Germinal center (tissue), 1 donor: ENCODE results near the gene ASB10.

Experiments used
- DNase-seq: peaks from one replicate; pipeline ENCODE4 v3.0.0; 2012; ENCODE audit warnings: mixed read lengths, low spot score

The ASB10 gene

DNA sequence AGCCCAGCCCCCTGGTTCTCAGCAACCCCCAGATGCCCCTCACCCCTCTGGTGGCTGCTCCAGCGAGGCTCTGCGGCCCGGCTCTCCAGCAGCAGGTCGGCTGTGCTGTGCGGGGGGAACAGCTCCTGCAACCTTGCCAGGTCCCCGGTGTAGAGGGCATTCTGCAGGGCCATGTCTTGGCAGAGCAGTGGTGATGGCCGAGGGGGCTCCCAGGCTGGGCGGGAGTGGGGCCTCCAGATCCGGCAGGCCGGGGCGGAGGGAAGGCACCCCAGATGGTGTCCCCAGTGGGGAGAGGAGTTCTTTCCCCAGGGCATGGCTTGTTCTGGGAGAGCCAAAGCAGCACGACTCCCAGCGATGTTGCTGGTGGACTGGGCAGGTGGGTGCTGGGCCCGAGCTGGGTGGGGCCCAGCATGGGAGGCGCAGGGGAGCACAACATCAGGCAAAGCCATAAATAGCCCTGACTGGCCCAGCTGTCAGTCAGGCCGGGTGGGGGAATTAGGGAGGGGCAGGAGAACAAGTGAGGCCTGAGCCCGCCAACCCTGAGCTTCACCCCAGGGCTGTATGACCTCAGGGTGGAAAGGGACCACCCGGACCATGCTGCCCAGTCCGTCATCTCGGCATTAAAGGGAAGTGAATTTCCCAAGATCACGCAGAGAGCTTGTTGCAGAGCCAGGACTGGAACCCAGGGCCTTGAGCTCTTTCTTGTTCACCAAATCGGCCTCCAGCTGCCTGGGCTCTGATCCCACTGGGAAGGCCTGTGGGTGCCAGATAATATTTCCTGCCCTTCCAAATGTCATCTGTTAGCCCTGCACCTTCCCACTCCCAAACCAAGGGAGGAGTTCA is 580 bp upstream of the ASB10 start:
- DNase-seq = no peak

DNA sequence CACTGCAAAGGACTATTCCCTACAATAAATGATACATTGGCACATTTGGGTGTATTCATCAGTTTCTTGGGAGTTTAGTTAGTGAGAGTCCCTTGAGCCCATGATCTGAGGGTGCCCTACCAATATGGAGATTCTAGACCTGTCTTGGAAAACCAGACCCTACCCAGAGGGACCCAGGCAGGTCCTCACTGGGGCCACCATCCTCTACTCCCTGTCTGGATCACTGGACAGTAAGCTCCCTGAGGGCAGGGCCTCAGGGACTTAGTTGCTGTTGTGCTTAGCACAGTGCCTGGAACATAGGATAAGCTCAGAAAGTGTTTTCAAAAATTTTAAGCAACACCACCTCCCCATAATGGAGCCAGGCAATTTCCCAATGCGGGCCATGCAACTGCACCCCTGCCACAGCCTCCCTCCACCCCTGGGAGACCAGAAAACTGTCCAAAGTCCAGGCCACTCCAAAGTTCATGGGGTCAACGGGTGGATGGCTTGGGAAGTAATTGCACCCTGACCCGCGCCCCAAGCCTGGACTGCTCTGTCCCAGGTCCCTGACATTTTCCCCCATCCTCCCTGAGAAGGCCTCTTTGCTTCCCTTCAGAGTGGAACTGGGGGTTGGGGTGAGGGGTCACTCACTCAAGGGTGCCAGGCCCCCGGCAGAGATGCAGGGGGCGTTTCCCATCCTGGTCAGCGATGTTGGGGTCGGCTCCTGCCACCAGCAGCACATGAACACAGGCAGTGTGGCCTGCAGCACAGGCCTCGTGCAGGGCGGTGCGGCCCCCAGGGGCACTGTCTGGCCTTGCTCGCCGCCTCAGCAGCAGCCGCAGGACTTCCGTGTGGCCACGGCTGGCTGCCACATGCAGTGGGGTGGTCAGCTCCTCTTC is 1.0 kb downstream of the ASB10 start:
- DNase-seq = no peak

DNA sequence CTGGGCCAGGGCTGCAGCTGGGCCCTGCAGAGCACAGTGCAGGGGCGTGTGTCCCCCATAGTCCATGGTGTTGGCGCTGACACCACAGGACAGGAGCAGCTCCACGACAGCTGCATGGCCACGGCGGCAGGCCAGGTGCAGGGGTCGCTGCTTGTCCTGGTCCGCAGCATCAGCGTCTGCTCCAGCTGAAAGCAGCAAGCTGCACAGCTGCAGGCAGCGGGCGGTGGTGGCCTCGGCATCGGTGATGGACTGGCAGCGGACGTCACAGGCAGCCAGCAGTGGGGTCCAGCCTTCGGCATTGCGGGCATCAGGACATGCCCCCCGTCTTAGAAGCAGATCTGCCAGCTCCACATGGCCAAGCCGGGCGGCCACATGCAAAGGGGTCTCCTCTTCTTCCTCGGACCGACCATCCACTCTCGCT is 6.0 kb downstream of the ASB10 start:
- DNase-seq = no peak

DNA sequence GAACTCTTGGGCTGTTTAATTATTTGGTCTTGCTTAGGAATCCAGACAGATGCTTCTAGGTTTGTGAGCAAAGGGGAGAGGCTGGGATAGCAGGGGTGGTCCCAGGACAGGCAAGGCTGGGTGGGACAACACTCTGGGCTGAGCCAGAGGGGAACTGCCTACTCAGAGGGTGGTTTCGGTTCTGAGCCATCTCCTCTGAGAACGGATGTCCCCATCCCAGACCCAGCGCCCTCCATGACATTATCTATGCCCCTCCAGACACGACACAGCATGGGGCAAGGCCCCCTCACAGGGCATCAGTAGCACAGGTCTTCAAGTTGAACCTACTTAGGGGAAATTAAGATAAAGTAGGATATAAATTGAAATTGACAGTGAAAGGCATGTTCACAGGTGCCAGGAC is 7.1 kb downstream of the ASB10 start:
- no peak for DNase-seq

DNA sequence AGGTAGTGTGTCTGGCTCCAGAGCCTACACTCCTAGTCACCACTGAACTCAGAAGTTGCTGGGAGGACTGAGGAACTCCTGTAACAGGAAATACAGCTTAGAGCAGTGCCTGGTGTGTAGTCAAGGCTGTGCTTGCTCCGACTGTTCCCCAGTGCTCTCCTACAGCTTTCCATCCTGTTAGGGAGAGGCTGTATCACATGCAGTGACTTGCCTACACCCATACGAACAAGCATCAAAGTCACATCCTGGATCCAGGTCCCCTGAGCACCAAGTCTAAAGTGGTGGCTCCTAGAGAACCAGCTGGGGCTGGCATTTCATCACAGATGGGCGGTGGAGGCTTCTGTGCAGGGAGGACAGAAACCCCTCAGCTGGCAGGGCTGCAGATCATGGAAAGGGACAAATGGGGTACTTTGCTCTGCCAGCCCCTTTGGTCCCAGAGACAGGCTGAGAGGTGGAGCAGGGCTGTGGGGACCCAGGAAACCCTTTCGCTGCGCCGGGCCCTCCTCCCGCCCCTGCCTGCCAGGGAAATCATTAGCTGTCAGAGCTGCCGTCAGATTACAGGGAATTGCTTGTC is 7.7 kb downstream of the ASB10 start:
- no peak for DNase-seq

DNA sequence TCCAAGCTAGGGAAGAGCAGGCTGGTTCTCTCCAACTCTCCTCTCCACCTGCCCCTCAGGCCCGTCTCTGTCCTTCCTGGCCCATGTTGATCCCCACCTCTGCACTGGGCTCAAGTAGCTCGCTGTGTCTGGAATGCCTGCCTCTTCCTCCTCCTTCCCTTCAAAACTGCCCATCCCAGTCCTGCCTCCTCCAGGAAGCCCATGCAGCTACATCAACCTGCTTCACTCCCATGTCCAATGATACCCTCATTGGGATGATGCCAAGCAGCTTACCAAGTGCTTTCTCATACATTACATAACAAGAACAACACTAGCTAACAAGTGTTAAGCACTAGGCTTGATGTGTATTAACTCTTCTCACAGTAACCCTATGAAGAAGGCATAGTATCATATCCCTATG is 8.2 kb downstream of the ASB10 start:
- DNase-seq = no peak

DNA sequence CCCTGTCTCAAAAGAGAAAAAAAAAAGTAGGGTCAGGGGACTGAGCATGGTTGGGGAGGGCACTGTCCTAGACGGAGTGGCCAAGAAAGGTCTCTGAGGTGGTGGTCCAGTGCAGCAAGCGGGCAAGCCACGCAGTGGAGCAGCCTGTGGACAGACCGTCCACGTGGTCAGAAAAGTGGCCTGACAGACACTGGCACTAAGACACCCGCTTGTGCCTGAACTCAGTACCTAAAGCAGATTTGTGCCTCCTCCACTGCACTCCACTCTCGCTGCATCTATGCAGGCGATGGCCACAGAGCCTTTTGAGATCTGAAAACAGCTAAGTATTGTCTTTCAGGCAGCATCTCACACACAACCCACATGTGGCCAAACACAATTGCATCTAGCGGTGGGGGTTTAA is 8.8 kb downstream of the ASB10 start:
- no peak for DNase-seq

DNA sequence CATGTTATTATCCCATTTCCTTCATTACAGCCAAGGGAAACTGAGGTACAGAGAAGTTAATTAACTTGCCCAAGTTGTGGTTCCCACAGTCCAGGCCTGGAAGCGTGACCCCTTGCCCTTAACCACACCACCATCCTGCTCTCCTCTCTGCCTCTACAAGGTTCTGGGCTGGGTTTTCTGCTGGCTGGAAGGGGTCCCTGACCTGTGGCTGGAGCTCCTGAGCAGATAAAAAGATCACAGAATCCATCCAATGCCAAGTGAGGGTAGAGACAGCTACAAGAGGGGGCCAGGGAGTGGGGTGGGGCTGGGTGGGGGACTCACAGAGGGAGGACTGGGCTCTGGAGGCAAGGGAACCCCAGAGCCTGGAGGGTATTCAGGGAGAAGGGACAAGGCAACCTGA is 9.7 kb downstream of the ASB10 start:
- no peak for DNase-seq

DNA sequence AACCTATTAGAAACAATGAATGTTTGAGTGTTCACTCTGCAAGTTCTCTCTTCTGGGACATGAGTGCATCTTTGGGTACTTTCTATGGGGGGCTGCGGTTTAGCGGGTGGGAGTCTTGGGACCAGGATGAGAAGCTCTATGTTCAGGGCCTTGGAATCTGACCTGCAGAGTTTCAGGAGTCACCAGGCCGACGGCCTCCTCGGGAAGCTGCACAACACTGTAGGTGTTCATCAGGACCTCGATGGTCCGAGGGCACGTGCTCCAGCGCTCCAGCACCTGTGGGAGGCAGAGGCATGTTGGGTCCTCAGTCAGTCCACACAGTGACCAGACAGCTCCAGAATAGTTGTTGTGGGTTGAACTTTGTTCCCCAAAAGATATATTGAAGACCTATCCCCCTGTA is 10.6 kb downstream of the ASB10 start:
- no peak for DNase-seq

DNA sequence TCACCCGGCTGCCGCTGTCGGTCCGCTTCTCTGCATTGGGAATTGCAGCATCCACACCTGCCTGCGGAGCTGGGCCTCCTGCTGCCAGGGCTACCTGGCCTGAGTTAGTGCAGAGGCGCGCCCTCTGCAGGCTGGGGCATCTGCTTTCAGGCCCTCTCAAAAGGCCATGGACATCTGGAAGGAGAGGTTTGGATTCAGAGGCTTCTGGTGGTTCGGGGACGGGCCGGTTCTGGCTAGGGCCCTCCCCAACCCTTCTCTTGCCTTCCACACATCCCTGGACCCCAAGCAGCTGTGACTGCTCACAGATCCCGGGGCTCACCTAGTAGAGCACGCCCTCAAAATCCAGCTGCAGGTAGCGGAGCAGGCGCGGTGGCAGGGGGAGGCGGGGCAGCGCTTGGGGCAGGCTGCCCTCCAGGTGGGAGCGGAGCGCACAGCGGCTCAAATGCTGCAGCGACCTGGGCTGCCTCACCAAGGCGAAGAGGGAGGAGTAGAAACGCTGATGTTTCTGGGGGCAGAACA is 11.2 kb downstream of the ASB10 start:
- no peak for DNase-seq

DNA sequence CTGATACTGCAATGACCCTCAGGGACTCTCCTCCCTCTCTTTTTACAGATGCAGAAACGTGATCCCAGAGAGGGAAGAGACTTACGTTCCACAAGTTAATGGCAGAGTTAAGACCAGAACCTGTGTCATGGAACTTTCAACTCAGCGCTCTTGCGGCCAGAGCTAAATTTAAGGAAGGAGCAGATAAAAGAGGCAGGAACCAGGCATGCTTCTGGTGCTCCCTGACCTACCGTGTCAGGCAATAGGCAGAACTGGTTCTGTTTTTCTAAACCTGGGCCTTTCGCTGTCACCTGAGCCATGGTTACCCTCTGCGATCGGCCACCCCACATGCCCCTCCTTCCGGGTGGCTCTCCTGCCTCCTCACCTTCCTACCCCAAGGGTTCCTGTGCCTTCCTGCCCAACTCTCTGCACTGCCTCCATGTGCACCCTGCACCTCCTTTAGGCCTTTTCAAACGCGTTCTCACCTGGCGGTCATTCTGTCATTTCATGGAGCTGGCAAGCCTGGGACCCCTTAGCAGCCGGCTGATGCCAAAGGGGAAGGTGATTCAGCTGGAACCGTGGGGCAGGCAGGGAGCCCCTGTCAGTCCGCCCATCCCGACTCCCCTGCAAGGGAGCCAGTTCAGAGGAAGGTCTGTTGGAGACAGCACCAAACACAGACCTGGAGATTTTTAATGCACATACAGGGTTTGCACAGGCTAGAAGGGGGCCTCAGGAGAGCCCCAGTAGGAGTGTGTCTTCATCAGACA is 11.8 kb downstream of the ASB10 start:
- no peak for DNase-seq

DNA sequence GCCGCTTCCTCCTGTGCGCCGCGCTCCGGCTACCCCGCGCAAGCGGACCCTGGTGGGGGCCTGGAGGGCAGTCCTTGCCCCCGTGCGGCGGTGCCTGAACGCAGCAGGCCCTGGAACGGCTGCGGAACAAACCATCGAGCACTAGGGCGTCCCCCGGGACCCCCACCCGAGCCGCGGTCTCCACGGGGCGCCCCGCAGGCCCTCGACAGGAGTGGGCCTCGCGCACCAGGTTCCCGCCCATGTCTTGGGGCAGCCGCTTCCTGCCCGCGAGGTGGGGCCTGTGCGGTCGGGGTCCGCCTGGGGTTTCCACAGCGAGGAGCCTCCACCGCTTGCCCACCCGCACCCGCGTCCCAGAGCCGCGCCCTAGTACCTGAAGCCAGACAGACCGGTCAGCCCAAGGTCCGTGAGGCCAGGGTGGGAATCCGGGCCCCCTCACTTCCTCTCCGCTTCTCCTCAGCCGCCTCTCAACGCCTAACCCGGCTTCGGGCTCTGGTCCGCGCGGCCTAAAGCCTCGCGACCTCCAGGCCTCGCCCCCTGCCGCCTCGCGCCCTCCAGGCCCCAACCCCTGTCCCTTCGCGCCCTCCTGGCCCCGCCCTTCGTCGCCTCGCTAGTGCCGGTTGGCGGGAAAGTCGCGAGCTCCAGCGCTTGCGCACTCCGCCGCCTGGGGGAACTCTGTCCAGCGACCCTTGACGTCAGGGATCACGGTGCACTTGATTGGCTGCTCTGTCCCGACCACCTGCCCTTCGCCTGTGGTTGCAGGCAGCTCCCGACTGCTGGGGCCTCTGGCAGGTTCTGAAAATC is 12.6 kb downstream of the ASB10 start:
- DNase-seq = peak; percentile 57

DNA sequence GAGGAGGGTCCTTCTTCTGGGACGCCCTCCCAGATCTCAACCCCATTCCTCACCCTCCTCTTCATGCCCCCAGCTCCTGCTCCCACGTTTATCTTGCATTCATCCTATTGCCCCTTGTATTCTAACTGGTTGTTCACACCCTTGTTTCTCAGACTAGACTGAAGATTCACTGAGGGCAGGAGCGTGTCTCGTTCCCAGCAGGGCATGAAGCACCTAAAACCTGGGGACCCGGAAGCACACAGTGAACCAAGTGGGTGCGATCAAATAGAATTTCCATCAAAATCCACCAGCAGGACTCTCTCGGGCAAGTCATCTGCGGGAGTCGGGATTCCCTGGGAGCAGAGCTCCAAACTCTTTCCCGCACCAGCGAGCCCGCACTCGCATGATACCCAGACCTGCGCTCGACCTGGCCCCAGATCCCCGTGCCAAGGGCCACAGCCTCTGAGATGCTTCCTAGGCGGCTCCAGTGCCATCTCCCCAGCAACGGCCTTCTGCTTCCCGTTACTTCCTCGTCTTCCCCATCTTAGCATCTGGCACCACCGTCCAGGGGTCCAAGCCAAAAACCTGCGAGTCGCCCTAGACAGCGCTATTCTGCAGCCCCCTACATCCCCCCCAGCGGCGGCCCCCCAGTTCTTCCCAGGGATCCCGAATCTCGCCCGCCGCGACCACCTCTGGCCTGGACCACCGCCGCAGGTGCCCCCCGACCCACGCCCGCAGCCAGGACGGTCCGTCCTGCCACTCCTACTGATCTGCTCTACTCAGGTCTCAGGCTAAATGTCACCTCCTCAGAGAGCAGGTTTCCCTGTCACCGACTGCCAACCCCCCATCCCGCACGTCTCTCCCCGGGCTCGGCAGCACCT is 13.4 kb downstream of the ASB10 start:
- DNase-seq = no peak

DNA sequence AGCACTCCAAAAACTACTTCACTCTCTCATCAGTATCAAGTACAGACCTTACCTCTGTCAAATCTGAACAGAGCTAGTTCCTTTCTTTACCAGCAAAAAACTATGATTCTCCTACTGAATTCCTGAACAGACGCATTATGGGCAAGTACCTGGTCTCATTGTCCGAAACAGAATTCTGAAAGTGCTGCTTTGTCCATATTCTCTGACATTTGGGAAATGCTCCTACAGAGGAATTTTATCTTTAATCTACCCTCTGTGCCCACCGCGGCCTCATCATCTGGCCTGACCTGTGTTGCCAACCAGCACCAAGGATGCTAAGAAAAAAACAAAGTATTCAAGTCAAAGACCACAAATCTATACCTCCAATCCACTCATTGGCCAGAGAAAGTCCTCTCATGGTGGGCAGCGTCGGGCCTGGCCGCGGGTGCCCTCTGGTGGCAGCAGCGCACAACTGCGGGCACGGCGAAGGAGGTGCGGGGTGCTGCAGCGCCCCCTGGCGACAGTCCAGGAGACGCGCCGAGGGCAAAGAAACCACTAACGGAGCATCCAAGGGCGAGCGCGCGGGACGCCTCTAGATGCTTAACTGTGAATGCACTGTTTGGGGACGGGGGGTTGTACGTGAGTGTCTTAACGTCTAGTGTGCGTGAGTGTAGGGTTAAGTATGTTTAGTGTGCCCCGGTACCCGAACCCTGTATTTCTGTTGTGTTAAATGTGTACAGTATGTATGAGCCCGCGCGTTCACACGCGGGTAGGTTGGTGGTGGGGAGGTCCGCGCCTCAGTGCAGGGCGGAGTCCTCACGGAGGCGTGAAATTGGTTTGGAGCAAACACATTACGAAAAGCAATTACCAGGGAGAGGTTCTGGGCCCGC is 14.5 kb downstream of the ASB10 start:
- peak; percentile 87 for DNase-seq

DNA sequence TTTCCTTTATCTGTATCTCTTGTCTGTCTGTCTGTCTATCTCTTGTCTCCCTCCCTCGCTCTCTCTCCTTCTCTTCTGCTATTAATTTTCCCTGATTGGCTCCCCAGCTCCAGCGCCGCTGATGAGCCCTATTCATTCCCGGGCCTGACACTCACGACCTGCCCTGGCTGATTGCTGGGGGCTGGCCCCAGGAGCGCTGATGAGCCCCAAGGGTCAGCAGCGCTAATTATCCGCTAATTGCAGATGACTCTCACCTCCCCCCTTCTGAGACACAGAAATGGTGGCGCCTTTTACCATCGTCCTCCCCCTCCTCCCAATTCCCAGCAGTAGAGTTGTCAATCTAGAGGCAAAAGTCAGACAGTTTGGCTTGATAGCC is 18.3 kb downstream of the ASB10 start:
- DNase-seq = no peak

DNA sequence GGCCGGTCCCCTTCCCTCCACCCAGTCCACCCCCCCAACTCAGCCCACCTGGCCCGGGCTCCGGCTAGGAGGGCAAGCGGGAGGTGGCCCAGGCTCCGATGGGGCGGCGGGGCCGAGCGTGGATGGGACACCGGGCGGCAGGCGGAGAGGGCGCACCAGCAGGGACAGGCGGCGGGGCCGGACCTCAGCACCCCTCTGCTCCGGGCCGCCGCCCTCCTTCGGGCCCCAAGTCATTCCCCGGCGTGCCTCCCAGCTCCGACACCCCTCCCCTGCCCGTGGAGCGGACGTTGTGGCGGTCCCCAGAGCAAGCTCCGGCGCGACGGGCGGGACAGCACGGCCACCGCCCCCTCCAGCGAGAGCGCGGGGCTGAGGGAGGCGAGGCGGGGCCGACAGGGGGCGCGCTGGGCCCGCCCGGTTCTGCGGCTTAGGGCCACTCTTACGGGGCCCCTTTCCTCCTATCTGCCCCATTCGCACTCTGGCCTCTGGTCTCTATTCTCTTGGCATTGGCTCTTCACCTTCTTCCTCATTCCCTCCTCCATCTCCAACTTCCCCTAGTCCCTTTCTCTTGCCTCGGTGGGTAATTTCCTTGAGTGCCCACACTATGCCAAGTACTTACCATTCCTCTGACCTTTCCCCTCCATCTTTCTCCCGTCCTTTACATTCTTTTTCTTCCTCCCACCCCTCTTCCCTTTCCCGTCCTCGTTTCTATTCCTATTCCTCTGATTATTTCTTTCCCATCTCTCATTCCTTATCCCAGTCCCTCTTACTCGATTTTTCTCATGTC is 18.9 kb downstream of the ASB10 start:
- DNase-seq = peak; percentile 76

DNA sequence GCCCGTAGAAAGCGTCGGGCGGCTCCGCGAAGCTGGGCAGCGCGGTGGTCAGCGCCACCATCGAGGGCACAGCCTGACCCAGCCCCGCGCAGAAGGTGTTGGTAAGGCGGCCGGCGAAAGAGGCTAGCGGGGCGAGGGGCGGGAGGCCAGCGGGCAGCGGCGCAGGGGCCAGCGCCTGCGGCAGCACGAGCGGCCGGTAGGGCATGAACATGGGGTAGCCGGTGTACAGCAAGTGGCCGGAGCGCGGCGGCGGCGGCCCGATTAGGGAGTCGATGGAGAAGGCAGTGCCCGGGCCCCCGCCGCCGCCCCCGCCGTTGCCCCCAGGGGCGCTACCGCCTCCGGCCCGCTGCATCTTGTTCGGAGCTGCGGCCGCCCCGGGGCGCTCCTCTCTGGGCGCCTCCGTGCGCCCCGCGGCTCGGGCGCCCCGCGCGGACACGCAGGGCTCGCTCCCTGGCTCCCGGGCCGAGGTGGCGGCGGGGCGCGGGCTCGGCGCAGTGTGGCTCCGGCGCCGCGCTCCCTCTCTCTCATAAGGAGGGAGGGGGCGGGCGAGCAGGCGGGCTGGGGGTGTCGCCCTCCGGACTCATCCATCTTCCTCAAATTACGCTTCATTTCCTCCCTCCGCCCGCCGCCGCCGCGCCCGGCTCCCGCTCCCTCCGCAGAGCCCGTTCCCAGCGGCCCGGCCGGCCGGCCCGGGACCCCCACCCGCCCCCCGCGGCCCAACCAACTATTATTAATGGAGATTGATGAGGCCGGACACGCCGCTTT is 19.7 kb downstream of the ASB10 start, which contains the start of gene GBX1:
GBX1 (minus strand) TSS at position 498 of the 765 bp plus-strand sequence; CDS start at position 352, 146 bp downstream.
- DNase-seq = peak; percentile 37
